Heart left ventricle (tissue), 16 donors: ENCODE measurements around the gene NFATC2. TPM values are rescaled to one million over a fixed set of nuclear protein-coding genes. Genes with fewer than 3 reads are reported as not detected.
"Not testable (repeated sequence)": the region's sequence is repeated elsewhere in the genome, so short reads cannot be mapped to it uniquely, and the experiment has no call there.

Experiments used
- ATAC-seq, 4 donors: fragments of 200-7000 bp; cut with Tn5 transposase; one replicate each; pipeline ENCODE4 v1.9.1; 2020 to 2022; ENCODE audit warnings: moderate library complexity in 4 of 4, mild to moderate bottlenecking in 3 of 4, moderate number of reproducible peaks in 1 of 4
- DNase-seq, 5 donors: peaks; one replicate each; pipeline ENCODE4 v3.0.0-alpha.2; 2020
- H3K27ac ChIP-seq, 12 donors: fragments of 200-600 bp; sonication (generic) in 4 of 12; one replicate each; pipeline versions ENCODE4 v1.5.0 to v1.8.0; 2016 to 2022; ENCODE audit warnings: mild to moderate bottlenecking in 2 of 12
- H3K27me3 ChIP-seq, 9 donors: fragments of 200-600 bp; sonication (generic) in 2 of 9; one replicate each; pipeline versions ENCODE4 v1.5.1 to v1.8.0; 2016 to 2022; ENCODE audit warnings: mild to moderate bottlenecking in 3 of 9
- H3K36me3 ChIP-seq, 9 donors: fragments of 200-600 bp; sonication (generic) in 2 of 9; one replicate each; pipeline versions ENCODE4 v1.5.0 to v1.8.0; 2018 to 2022; ENCODE audit warnings: mild to moderate bottlenecking in 2 of 9
- H3K4me1 ChIP-seq, 12 donors: fragments of 200-600 bp; sonication (generic) in 4 of 12; one replicate each; pipeline versions ENCODE4 v1.5.0 to v1.8.0; 2016 to 2022; ENCODE audit warnings: mild to moderate bottlenecking in 3 of 12
- H3K4me3 ChIP-seq, 12 donors: fragments of 200-600 bp; sonication (generic) in 4 of 12; one replicate each; pipeline versions ENCODE4 v1.5.0 to v1.8.0; 2017 to 2022; ENCODE audit warnings: mild to moderate bottlenecking in 9 of 12, moderate library complexity in 4 of 12
- H3K9me3 ChIP-seq, 12 donors: fragments of 200-600 bp; sonication (generic) in 4 of 12; one replicate each; pipeline versions ENCODE4 v1.5.0 to v1.8.0; 2016 to 2022; ENCODE audit warnings: mild to moderate bottlenecking in 1 of 12
- CTCF ChIP-seq, 12 donors: fragments of 200-600 bp; sonication (generic) in 4 of 12; IDR thresholded peaks; one replicate each; pipeline versions ENCODE4 v1.5.0 to v1.8.0; 2018 to 2022; ENCODE audit warnings: antibody characterized with exemption in 12 of 12, mild to moderate bottlenecking in 5 of 12
- POLR2A ChIP-seq, 2 donors: fragments of 450-650 bp; IDR thresholded peaks; one replicate each; pipeline ENCODE4 v1.6.1; 2017; ENCODE audit warnings: antibody characterized with exemption in 2 of 2, mild to moderate bottlenecking in 2 of 2, moderate library complexity in 2 of 2
- WGBS, 4 donors: extraction: QIAGEN DNeasy Blood & Tissue Kit in 2 of 4; methylation state at CpG; one replicate each; pipeline versions ENCODE4 v1.1.5 to v1.1.7; 2013 to 2018; 5-methylcytosine and 5-hydroxymethylcytosine counted together
- intact Hi-C, 10 donors: fragments of 100-400 bp; cut with DNase I; formaldehyde crosslinking; loops; one replicate each; pipeline versions ENCODE4 v1.11.1 to v1.14.2; 2022
- polyA plus RNA-seq, 2 donors: library from polyadenylated mRNA; stranded (reverse); fragments of 200-250 nt; gene quantifications; one replicate each; pipeline ENCODE4 v1.2.3, GENCODE V29; 2013
- total RNA-seq, 9 donors: library from RNA; depleted of rRNA in 2 of 9; stranded (reverse); fragments of >200 nt in 2 of 9; fragmentation: NEBNext Ultra II Directional in 3 of 9; extraction: Animal tissue kit (Norgen Biotek cat#: 25700) in 3 of 9; gene quantifications; one replicate each; pipeline versions ENCODE4 v1.1.0 to v1.2.4, GENCODE V29; 2016 to 2023
- donor health status: ischemic (EF 13 %, LVEDD 7.1; RV severe dilation, severe dysfunction).
- donor health status: healthy with polysubstance abuse.
- donor health status: DM: no; HTN: yes; CAD: no.
- donor health status: DM: no; HTN: no; CAD: no.
- donor health status: ischemic (EF 25% LVEDD 6.9; RV normal size, moderate dysfunction).
- donor health status: ischemic (EF 25% LVEDD 5.7; RV mildly dilated, moderate dysfunction).
- donor health status: healthy.
- donor health status: DM: yes; HTN: yes; CAD: no.
- donor health status: ischemic (EF 35%, LVEDD 5.7; RV mildly dilated, moderate dysfunction).
- donor health status: nonischemic (EF 11% LVEDD 7.7; RV severe dilation, severe dysfunction).
- donor health status: DM: yes; HTN: yes; CAD: no.
- donor health status: PGD.
- donor health status: ischemic (EF 29% LVEDD 5.4; RV normal size, mild dysfunction).
- donor health status: nonischemic (EF 23%, LVEDD 6.1; RV moderate dilation, normal function).

Gene NFATC2
- total and polyA plus RNA-seq, 11 donors: 0.76 to 7.6 (median 3.2) TPM

- H3K9me3 ChIP-seq: peaks cover 0 to 16% (median 0%) of the 10 kb centered on the region in 12 donors
- WGBS, 4 donors: 84 to 93% (median 89%) methylated on average over 14 of the region's 14 CpGs
- no peak for ATAC-seq
Measured at GRCh38 chr20:51480507-51481270, 61.8 kb downstream of the NFATC2 start.

GRCh38 chr20:51476106-51476505 lies 66.4 kb downstream of the NFATC2 start:
- H3K27ac ChIP-seq, intact Hi-C loops, H3K4me3 ChIP-seq, H3K27me3 ChIP-seq, H3K4me1 ChIP-seq, DNase-seq, ATAC-seq: not testable (repeated sequence)
- WGBS, 4 donors: 86 to 96% (median 89%) methylated on average over 1 of the region's 1 CpG
- Histone ChIP-seq H3K36me3 (peaks cover 0 to 26% (median 5%) of the 10 kb centered on the region in 9 donors), H3K9me3 (peaks cover 0 to 16% (median 0%) of the 10 kb centered on the region in 12 donors)

More at GRCh38 chr20:51480507-51481270, 61.8 kb downstream of the NFATC2 start:
- Histone ChIP-seq H3K27ac (no peak overlapping the region), H3K4me1 (peaks cover 0 to 10% (median 0%) of the 10 kb centered on the region in 12 donors), H3K36me3 (peaks cover 0 to 5% (median 0%) of the 10 kb centered on the region in 9 donors), H3K4me3 (no peak overlapping the region), H3K27me3 (no peaks in the 10 kb centered on the region)
- TF ChIP-seq CTCF (IDR thresholded peaks at IDR 0.05) (no peak), POLR2A (IDR thresholded peaks at IDR 0.05) (no peak)
- intact Hi-C loops: no loop called here
- DNase-seq: no peak

DNA sequence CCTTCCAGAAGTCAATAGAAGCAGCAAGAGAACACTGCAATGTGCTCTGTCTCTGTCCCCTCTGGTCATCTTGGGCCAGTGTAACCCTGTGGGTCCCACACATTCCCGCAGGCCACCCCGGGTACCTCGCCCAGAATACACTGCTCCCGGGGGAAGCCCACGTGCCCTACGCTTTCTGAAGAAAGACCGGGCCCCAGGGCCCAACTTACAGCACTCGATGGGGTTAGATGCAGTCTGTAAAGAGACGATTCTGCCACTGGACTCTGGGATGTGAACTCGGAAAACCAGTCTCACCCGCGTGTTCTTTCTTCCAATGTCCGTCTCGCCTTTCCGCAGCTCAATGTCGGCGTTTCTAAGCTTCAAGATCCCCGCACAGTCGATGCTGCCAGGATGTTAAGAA lies 68.7 kb downstream of the NFATC2 start:
- Histone ChIP-seq H3K27ac (no peak overlapping the region), H3K36me3 (peaks cover 0 to 29% (median 5%) of the 10 kb centered on the region in 9 donors), H3K4me1 (no peaks in the 10 kb centered on the region), H3K9me3 (peaks cover 0 to 16% (median 0%) of the 10 kb centered on the region in 12 donors), H3K4me3 (no peak overlapping the region), H3K27me3 (no peaks in the 10 kb centered on the region)
- intact Hi-C loops: no loop called here
- DNase-seq: no peak
- TF ChIP-seq CTCF (IDR thresholded peaks at IDR 0.05): no peak
- no peak for TF ChIP-seq POLR2A (IDR thresholded peaks at IDR 0.05)
- ATAC-seq: no peak
- 95 to 96% (median 96%) methylated on average over 19 of the region's 19 CpGs for WGBS, 4 donors

DNA sequence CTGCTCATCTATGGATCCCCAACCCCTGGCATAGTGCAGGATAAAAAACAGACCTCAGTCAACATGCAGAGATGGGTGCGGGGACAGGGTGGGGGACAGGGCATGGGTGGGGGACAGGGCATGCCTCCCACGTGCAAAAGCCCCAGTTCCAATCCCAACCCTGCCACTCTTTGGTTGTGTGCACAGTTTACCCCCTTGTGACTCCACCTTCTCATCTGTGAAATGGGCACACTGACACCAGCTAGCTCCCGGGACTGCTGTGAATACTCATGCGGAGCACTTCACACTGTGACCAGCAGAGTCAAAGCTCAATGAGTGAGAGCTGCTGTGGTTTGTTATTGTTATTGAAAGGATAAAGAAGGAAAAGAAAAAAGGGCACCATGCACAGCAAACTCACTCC lies 69.3 kb downstream of the NFATC2 start:
- Histone ChIP-seq H3K9me3 (peaks cover 0 to 16% (median 0%) of the 10 kb centered on the region in 12 donors), H3K36me3 (peaks cover 0 to 29% (median 5%) of the 10 kb centered on the region in 9 donors), H3K4me3 (no peak overlapping the region), H3K27me3 (no peaks in the 10 kb centered on the region), H3K4me1 (no peaks in the 10 kb centered on the region), H3K27ac (no peak overlapping the region)
- TF ChIP-seq POLR2A (IDR thresholded peaks at IDR 0.05) (no peak), CTCF (IDR thresholded peaks at IDR 0.05) (no peak)
- intact Hi-C loops: no loop called here
- ATAC-seq (peak in 1 of 4 donors; percentile 20), DNase-seq (no peak)
- 93 to 98% (median 96%) methylated on average over 4 of the region's 4 CpGs for WGBS, 4 donors
